HG03565 (cell line): ENCODE data around the gene ANKRD1.
"Not testable (repeated sequence)": the region's sequence is repeated elsewhere in the genome, so short reads cannot be mapped to it uniquely, and the experiment has no call there.

Experiments used
- ATAC-seq: cut with Tn5 transposase; IDR thresholded peaks from one replicate; pipeline ENCODE4 v1.9.1; 2021; ENCODE audit warnings: mild to moderate bottlenecking, moderate library complexity; ENCODE audit not compliant: unreplicated experiment

ANKRD1 gene

DNA sequence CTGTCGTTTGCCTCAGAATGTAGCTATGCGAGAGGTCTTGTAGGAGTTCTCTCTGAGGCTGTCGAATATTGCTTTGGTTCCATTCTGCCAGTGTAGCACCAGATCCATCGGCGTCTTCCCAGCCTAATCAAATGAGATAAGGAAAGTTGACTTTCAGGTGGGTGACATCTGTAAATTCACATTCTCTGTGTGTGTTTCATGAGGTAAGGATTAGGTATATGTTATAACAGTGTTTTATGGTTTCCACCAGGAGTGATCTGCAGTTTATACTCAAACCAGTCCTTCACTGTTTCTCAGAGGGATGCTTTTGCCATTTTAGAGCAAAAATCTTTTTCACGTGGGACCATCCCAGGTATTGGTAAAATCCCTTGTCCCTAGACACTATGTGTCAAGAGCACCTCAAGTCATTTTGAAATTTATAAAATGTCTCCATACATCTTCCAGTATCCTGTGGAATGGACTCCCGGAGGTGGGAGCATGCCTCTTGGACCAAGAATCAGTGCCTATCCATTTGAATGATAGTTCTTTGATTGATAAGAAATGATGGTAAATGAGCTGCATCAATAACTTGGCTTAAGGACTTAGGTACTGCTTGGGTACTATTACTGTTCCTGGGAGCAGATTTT, 7.9 kb downstream of the ANKRD1 start:
- ATAC-seq = no peak

DNA sequence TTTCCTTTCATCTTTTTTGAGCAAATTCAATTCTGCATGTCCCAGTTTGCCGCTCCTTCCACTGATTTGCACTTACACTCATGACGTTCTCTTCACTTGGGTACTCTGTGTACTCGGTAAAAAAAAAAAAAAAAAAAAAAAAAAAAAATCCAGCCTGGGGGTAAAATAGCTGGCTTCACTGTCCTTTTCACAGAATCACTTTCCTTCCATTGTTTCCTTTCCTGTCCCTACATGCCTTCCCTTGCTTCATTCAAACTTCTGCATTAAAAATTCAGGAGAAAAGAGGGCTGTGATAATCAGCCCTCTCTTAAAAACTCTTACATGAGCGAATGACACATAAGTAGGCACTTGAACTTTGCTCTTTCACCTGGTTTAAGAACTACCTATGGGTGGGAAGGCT, 8.7 kb downstream of the ANKRD1 start:
- ATAC-seq = no peak

DNA sequence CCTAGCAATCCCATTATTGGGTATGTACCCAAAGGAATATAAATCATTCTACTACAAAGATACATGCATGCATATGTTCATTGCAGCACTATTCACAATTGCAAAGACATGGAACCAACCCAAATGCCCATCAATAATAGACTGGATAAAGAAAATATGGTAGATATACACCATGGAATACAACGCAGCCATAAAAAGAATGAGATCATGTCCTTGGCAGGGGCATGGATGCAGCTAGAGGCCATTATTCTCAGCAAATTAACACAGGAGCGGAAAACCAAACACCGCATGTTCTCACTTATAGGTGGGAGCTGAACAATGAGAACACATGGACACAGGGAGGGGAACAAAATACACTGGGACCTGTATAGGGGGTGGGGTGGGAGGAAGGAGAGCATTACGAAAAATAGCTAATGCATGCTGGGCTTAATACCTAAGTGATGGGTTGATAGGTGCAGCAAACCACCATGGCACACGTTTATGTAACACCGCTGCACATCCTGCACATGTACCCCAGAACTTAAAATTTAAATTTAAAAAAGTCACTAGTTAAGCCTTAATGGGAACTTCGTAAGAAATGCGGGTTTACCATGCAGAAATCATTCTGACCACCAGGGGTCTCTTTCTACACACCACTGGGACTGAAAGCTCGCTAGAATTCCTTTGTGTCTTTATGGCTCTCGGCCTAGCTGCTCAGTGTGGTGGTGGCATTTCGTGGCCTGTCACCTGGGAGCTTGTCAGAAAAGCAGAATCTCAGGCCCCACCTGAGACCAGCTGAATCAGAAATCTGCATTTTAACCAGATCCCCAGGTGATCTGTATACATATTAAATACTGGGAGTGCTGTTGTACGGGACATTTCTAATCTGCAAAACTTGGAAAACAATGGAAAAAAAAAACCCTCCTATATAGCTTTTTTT, 9.5 kb downstream of the ANKRD1 start:
- ATAC-seq = peak; percentile 67

DNA sequence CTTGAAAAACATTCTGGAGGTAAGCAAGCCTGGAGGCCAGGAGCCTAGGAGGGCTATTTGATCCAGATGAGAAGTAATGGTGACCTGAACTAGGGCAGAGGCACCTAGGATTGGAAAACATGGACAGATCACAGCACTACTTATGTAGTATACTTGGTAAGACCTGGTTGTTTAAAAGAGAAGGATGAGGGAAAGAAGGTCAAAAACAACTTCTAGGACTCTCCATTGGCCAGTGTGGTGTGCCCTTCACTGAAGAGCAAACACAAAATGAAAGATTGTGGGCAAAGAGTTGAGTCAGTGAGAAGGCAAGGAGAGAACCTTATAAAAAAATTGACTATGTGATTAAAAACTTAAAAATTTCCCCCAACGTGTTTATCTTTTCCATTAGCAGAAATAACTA, 14.3 kb downstream of the ANKRD1 start:
- ATAC-seq = no peak

DNA sequence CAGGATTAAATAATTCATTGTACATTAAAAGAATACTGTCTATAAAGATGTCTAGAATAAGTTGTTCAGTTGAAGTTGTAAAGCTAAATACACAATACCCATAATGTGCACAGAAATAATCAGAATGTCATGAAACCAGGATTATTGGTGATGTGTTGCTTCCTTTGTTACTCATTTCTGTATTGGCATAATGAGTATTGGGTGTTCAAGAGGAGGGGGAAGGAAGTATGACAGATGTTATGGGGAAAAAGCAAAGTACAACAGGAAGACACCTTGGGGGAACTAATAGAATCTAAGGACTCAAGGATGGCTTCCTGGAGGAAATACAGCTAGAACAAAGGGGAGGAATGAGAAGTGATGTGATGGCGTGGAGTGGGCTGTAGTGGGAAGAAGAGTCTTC, 15.0 kb downstream of the ANKRD1 start:
- ATAC-seq = peak; percentile 45

DNA sequence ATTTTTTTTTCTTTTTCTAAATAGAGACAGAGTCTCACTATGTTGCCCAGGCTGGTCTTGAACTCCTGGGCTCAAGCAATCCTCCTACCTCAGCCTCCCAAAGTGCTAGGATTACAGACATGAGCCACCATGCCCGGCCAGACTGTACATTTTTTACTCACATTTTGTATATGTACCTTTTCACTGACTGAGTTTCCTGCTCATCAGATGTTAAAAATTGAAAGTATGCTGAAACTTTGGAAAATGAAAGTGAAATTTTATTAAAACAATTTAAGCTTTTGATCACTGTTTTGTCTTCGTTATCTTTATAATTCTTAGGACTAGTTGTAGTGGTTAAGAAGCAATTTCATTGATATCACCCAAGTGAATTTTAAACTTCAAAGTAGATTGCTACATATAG, 24.0 kb downstream of the ANKRD1 start:
- not testable (repeated sequence) for ATAC-seq

DNA sequence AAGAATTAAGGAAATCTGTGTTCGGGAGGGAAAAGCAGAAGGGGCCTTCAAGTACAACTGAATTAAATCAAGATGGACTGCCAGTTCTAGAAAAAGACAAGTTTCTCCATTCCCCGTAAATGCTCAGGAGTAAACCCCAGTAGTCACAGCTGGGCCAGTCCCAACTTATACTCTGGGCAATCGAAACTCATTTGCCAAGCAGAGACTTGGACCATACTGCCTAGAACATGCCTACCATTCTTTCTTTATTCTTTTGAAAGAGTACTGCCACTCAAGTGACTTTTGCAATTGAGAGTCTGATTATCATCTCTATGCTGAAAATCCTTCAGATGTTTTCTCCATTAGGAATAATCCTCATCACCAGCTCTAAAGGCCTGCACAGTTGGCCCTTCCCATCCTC, 27.7 kb downstream of the ANKRD1 start:
- ATAC-seq = no peak

DNA sequence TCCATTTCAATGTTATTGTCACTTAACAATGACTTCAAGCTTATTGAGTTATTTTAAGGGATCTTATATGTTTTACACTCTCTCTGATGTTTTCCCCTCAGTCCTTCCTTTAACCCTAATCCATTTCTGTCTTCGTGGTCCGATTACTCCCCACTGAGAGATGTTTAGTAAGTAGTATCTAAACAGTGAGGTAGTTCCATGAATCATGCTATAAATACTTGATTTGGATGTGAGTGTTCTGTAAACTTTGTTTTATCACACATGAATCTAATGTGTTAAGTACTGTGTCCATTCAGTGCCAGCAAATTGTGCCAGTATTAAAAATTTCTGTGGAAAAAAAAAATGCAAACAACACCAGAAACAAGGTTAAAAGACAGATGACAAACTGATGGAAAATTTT, 30.5 kb downstream of the ANKRD1 start:
- no peak for ATAC-seq

DNA sequence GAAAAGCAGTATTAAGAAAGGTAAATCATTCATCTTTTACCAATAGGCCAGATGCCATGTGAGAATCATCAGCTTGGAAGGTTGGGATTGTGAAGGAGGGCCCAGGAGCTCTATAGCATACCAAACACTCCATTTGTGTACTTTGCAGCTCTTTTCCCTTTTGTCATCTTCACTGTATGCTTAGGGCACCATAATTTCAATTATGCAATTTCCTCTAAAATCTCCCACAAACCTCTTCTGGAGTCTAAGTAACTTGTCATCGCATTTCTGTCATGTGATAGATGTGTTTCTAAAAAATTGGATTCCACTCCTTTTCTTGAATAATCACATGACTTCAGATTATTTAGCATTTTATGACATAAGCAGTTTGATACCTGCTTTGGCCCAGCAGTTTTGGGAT, 31.3 kb downstream of the ANKRD1 start:
- no peak for ATAC-seq

DNA sequence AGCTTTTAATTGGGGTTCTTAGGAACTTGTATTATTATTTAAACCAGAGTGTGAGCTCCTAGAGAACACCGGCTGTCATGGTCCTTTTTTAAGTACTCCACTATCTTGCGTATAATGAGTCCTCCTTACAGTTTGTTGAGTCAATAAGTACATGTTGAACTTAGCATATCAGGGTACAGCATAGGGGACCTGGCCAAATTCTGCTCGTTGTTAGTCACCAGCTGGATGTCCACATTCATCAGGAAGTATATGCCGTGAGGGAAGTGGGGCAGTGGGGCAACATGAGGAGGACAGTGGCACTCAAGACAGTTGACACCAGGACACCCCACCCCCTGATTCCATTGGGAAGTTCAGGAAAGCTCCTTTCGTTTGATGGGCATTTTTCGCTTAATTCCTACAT, 32.5 kb downstream of the ANKRD1 start:
- no peak for ATAC-seq

DNA sequence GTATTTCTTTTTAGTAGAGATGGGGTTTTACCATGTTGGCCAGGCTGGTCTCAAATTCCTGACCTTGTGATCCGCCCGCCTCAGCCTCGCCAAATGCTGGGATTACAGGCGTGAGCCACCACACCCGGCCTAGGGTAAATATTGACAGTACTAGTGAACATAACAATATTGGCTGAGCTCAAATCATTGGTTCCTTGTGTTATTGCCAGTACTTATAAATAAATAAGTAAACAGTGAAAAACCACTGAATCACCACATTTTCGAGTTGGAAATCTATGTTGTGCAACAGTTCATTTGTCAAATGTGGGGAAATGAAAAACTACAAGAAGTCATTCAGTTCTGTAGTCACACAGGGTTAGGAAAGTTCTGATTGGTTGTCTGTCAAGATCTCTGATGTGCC, 33.3 kb downstream of the ANKRD1 start:
- no peak for ATAC-seq

DNA sequence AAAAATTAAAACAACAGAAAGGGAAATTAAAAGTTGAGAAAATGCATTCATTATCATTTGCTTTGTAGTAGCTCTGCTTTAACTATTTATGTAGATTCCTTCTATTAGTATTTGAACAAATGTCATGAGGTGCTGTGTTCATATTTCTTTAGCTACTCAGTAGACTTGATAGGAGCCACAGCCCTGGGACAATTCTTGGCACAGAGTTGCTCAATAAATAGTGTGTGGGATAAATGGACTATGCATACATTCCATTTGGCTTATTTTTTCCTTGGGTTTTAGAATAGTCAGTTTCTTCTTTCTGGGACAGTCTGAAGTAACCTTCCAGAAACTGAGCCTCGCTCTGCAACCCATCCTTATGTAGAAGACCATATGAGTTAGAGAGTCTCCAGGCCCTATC, 35.7 kb downstream of the ANKRD1 start:
- no peak for ATAC-seq

DNA sequence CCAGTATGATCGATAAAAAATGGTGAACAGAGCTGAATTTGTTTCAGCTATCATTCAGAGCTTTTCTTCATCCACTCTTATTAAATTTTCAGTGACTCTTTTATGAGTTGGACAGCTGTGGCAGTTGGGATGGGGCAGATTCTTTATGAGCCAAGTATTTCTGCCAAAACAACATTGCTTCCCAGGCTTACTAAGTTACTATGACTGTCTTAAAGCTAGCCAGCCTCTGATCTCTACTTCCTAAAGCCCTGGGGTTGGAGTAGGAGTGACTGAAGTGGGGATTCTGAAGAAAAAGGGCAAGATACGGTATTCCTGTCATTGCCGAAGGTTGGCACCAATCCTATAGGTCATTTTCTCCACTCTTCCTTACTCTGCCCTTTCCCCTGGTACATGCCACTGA, 36.5 kb downstream of the ANKRD1 start:
- ATAC-seq = no peak

DNA sequence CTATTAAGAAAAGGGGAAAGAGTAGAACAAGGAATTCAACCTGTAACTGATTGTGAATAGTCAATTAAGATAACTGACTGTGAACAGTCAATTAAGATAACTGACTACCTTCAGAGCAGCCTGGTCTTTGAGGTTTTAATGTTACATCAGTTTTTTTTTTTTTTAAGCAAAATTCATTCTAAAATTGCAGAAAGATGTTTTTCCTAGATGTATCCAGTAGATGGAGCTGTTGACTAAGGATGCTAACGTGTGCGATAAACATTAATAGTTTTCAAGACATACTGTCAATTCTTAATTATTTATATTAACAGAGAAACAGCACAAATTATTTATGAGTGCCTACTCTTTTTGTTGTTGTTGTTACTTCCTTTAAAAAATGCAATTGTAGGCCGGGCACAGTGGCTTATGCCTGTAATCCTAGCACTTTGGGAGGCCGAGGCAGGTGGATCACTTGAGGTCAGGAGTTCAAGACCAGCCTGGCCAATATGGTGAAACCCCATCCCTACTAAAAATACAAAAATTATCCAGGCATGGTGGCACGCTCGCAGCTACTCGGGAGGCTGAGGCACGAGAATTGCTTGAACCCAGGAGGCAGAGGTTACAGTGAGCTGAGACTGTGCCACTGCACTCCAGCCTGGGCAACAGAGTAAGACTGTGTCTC, 40.7 kb downstream of the ANKRD1 start:
- not testable (repeated sequence) for ATAC-seq

DNA sequence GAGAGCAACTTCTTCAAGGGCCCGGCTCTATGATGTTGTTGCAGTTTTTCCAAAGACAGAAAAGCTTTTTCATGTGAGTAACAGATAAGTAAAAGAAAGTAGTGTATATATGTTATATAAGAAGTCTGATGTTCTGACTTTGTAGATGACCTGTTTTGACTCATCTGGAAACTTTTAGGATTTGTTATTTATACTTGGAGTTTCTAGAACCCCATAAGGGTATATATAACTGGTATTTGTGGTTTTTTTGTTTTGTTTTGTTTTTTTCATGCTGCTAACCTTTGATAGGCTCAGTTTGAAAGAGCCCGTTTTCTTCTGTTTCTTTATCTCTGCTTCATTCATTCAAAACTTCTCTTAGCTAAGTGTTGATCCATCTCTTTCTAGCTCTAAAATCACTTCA, 41.8 kb downstream of the ANKRD1 start:
- ATAC-seq = no peak

DNA sequence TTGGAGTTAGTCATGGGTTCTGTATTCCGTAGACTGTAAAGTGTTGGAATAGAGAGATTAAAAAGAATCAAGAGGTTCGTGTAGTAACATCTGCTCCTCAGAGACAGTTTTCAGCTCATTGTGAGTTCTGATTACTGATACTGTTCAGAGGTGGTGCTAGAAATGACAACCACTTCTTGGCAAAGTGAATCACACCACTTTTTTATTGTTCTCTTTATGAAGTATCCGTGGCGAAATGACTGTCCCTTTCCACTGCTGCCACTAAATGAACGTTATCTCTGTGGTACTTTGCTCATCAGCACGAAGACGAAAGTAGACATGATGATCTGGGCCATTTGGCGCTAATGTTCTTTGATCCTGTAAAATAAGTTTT, 48.3 kb downstream of the ANKRD1 start:
- no peak for ATAC-seq

DNA sequence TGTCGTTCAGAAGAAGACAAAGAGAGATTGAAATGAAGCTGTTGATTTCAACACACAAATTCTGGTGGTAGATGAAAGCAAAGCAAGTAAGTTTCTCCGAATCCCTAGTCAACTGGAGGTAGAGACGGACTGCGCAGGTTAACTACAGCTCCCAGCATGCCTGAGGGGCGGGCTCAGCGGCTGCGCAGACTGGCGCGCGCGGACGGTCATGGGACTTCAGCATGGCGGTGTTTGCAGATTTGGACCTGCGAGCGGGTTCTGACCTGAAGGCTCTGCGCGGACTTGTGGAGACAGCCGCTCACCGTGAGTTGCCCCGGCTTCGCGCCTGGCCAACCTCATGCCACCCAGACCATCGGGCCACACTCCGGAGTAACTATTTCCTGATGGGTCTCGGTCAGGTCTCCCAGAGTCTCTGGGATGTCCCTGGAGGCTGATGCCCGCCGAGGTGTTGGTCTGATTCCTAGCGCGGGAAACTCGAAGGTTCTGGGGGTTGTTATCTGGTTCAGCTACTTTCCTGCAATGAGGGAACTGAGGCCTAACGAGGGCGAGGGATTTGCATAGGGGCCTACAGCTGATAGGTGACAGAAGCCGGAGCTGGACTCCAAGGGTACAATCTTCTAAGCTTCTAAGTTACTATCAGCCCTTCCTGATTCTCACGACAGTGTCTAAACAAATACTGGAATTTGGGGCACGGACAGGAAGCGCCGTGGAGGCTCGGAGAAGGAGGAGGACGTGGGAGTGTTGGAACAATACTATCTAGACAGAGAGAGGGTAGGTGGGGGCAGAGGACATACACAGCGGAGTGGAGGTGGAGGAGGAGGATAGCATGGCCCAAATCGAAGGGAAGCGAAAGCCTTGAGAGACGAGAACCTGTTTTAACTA, 48.9 kb downstream of the ANKRD1 start, which contains the start of gene RPP30:
Gene RPP30 (plus strand): TSS at position 209 of the 882 bp plus-strand sequence. CDS start 13 bp downstream, at position 222.
- ATAC-seq = peak; percentile 90

DNA sequence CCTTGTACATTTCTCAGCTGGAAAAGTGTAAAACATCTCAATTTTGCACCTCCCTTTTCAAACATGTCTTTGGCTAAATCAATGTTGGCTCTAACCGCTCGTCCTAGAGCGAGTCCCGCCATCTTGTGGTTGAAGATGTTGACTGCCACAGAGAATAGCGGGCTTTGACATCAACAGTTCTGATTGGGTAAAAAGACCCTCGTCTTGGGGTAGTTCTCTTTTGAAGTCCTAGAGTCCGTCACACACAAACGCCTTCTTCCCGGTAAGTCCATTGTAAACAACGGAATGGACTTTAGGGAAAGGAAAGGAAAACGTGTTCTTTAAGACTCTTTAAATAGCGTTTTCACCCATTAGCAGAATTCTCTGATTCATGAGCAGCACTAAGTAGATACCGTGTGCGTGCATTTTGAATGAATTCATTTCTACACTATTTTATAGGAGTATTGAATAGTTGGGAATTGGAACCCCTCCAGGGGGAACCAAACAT, 49.6 kb downstream of the ANKRD1 start:
- ATAC-seq = peak; percentile 39

DNA sequence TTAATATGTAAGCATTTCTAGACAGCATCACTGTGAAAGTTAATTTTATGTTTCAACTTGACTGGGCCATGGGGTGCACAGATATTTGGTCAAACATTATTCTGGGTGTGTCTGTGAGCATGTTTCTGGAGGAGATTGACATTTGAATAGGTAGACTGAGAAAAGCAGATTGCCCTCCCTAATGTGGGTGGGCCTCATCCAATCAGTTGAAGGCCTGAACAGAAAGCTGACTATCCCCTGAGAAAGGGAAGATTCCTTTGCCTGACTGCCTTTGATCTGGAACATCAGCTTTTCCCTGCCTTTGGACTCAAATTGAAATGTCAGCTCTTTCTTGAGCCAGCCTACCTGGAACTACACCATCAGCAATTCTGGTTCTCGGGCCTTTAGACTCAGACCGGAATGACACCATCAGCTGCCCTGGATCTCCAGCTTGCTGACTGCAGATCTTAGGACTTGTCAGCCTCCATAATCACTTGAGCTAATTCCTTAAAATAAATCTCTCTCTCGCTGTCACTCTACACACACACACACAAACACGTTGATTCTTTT, 54.8 kb downstream of the ANKRD1 start:
- ATAC-seq = no peak

DNA sequence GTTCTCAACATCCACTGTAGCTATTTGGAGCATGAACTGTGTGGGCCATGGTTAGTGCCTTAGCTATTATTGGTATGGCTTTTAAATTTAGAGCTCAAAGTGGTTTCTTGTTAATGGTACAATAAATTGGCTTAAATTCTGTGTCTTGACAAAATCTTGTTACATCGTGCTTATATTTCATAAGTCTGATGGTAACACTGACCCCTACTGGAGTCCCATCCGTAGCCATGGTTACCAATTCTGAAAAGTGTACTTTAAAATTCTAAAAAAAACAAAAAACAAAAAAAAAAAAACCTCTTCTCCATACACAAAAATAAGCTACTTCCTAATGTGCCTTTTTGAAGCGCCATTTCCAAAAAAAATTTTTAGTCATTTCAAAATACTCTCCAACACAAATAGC, 55.5 kb downstream of the ANKRD1 start:
- ATAC-seq = no peak
